Measurements from ENCODE around the gene FNDC10.
"Not testable (repeated sequence)": the region's sequence is repeated elsewhere in the genome, so short reads cannot be mapped to it uniquely, and the experiment has no call there.

Gene FNDC10

DNA sequence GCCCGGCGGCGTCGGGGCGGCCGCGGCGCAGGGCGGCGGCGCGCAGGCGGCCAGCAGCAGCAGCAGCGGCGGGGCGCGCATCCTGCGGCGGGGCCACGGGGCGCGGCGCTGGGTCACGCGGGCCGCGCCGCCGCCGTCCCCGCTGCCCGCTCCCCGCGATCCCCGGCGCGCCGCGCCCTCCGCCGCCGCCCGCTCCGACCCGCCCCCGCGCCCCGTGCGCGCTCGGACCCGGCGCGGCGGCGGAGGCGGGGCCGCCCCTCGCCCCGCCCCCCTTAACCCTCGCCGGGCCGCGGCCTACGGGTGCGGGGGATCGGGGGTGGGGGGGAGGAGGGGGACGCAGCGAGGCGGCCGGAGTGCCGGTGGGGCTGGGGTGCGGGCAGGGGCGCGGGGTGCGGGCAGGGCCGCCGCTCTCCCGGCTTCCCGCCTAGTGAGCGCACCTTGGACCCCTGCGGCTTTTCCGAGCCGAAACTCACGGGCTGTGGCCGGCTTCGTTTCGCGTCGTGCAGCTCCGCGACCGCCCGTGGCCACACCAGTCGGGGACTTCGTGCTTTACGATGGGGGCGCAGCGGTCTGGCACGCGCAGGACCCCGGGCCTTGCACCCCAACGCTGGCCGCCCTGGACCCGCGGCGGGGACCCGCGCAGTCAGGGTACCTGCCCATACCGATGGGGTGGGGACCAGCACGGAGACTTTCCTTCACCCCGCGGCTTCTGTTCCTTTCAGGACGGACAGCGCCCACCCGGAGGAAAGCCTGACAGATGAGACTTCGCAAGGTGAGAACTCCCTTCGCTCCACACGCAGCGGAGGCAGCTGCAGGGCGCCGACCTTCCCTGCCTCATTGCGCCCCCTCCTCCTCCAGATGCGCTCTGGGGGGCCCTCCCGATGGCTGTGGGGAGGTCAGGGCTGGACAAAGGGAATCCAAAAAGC is at the start of gene FNDC10:
FNDC10 (minus strand) TSS at position 201 of the 926 bp plus-strand sequence; CDS start at position 81, 120 bp downstream.
- Mint-ChIP-seq H3K9me3 (no peaks in the 10 kb centered on the region), H3K36me3 (no peaks in the 10 kb centered on the region), H3K27ac (no peak within 1 kb of the TSS), H3K27me3 (peaks cover 24% of the 10 kb centered on the region), H3K4me1 (peaks cover 38% of the 10 kb centered on the region), H3K4me3 (peak within 1 kb of the TSS; percentile 80)
- ATAC-seq, result peak; percentile 8

DNA sequence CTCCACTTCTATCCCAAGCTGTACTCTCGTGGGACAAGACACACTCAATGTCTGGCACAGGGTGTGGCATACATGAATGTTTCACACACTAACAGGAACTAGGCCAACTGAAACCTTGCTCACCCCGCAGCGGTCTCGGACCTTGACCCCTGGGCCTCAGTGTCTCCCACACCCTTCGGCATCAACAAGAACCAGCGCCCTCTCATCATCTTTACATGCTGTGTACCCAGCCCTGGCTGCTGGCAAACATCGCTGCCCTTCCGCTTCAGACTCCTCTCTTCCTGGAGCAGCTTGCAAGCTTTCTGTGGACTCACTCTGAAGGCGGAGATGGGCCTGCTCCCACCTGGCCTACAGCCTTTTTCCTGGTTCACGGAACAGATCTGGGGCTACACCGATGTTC is 48.3 kb upstream of the FNDC10 start:
- ATAC-seq, H3K4me1 Mint-ChIP-seq, H3K4me3 Mint-ChIP-seq, H3K9me3 Mint-ChIP-seq, H3K27me3 Mint-ChIP-seq, H3K27ac Mint-ChIP-seq: not testable (repeated sequence)
- H3K36me3 Mint-ChIP-seq, result peaks cover 60% of the 10 kb centered on the region

DNA sequence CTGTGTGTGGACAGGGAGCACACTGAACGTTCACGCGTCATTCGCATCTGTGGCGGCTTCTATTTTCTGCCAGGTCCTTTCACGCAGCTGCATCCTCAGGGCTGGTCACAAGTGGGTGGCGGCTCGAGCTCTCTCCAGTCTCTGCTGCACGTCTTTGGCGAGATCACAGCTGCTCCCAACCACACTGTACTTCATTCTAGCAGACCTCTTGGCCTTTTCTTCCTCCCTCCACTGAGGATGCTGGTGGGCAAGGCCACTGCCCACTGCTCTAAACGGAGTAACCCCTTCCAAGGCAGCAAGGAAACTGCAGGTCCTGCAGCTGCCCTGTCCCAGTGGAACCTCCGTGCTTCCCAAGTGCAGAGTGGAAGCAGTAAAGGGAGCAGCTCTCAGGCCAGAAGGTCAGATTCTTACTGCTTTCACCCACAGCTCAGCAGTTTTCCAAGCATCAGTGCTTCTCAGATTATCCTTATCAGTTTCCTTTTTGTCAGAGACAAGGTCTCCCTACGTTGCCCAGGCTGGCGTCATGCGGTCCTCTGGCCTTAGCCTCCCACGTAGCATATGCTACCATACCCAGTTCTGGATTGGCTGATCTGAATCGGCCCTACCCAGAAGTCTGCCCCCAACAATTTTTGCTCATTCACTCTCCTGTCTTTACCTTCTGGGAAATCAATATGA is 47.8 kb upstream of the FNDC10 start:
- peaks cover 57% of the 10 kb centered on the region for H3K36me3 Mint-ChIP-seq
- not testable (repeated sequence) for H3K9me3 Mint-ChIP-seq, H3K4me1 Mint-ChIP-seq, H3K27me3 Mint-ChIP-seq, H3K27ac Mint-ChIP-seq, ATAC-seq, H3K4me3 Mint-ChIP-seq

DNA sequence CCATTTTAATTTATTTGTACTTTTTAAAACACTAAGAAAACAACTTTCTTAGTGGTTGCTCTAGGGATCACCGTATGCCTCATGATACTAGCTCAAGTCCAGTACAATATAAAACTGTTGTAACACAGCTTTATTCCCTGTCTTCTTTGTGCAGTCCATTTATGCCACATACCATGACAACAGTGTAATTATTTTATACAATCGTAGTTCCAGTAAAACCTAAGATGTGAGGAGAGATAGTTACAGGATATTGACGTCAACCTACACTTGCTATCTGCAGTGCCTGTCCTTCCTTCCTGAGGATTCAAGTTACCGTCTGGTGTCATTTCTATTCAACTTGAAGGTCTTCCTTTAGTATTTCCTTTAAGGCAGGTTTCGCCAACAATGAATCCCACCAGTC is 46.4 kb upstream of the FNDC10 start:
- not testable (repeated sequence) for H3K4me1 Mint-ChIP-seq, H3K9me3 Mint-ChIP-seq, H3K27ac Mint-ChIP-seq, ATAC-seq, H3K4me3 Mint-ChIP-seq, H3K27me3 Mint-ChIP-seq
- peaks cover 43% of the 10 kb centered on the region for H3K36me3 Mint-ChIP-seq

DNA sequence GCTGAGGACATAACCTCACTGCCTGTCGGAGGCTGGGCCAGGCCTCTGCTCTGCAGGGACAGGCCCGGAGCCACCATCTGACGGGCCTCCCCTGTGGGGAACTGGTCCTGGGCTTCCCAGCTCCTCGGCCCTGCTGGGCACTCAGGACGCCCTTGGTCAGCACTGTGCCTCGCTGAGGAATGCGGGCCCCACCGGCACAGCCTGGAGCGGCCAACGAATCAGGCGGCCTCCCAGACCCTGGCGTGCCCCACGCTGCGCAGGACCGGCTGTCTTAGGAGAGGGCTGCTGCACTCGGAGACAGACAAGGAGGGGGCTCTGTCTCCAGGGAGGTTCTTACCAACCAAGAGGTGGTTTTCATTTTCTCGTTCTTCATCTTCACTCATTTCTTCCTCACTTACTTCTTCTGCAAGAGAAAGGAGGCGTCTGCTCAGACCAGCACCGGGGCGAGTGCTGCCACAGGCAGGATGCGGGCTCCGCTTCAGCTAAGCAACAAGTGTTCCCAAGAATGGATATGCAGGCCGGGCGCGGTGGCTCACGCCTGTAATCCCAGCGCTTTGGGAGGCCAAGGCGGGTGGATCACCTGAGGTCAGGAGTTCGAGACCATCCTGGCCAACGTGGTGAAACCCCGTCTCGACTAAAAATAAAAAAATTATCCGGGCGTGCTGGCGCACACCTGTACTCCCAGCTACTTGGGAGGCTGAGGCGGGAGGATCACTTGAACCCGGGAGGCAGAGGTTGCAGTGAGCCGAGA is 41.0 kb upstream of the FNDC10 start:
- not testable (repeated sequence) for H3K27me3 Mint-ChIP-seq, H3K27ac Mint-ChIP-seq, ATAC-seq, H3K9me3 Mint-ChIP-seq, H3K4me3 Mint-ChIP-seq, H3K4me1 Mint-ChIP-seq, H3K36me3 Mint-ChIP-seq

DNA sequence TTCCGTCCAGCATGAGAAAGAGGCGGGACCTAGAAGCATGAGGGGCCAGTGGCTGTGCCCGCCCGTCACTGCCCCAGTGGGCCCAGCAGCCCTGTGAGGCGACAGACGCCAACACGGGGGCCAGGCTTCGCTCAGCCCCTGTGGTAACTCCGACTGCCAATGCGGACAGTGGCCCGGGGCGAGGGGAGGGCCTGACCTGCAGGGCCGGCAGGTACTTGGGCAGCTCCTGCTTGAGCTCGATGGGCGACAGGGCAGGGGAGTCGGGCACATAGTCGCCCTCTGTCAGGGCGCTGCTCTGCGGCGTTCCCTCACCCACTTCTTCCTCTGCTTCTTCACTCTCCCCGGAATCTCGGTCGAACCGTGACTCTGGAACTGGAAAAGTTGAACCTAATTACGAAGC is 40.1 kb upstream of the FNDC10 start:
- not testable (repeated sequence) for H3K27me3 Mint-ChIP-seq, H3K9me3 Mint-ChIP-seq, H3K36me3 Mint-ChIP-seq, H3K4me3 Mint-ChIP-seq, ATAC-seq, H3K27ac Mint-ChIP-seq, H3K4me1 Mint-ChIP-seq

DNA sequence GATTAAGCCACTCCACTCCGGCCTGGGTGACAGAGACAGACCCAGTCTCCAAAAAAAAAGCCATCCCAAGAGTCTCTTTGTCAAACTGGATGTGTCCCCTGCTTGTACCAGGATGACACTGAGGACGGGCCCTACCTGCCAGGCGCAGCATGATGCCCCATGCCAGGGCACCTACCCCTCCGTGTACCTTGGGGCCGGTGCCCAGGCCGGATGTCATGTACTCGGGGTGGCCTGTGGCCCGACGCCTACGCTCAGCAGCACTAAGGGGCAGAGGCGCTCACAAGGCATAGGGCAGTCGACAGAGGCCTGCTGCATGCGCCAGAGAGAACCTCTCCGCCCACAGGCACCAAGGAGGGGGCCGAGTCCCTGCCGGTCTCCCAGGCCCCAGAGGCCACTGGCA is 39.4 kb upstream of the FNDC10 start:
- not testable (repeated sequence) for H3K9me3 Mint-ChIP-seq, H3K4me3 Mint-ChIP-seq, H3K36me3 Mint-ChIP-seq, H3K4me1 Mint-ChIP-seq, H3K27ac Mint-ChIP-seq, H3K27me3 Mint-ChIP-seq, ATAC-seq

DNA sequence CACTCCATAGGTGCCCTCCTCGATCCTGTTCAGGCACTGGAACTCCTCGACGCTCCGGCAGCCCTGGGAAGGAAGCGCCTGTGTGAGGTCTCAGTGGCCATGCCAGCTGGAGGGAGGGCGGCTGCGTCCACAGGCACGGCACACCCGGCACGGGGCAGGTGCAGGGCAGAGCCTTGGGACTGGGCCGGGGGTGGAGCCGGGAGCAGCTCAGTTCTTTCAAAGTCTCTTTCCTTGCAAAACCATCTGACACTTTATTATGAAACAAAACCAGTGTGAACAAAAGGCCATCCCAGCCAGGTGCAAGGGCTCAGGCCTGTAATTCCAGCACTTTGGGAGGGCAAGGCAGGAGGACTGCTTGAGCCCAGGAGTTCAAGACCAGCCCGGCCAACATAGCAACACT is 38.6 kb upstream of the FNDC10 start:
- ATAC-seq, H3K36me3 Mint-ChIP-seq: not testable (repeated sequence)

DNA sequence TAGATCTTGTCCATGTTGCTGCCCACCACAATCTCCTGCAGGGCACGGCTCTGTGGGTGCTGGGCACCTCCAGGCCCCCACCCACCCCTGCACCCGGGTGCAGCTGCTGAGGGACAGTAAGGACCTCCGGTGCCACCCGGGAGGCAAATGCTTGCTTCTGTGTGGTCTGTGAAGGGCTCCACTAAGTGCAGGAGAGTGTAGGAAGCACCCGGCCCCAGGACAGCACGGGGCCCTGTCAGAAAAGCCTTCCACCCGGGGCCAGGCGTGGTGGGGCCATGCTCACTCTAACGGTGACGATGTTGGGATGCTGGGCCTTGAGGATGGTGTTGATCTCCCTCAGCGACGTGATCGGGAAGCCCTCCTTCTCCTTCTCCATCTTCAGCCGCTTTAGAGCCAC is 37.5 kb upstream of the FNDC10 start:
- H3K4me3 Mint-ChIP-seq, H3K9me3 Mint-ChIP-seq, H3K4me1 Mint-ChIP-seq, H3K27ac Mint-ChIP-seq, H3K27me3 Mint-ChIP-seq, H3K36me3 Mint-ChIP-seq, ATAC-seq: not testable (repeated sequence)

More for the DNA sequence above, 38.6 kb upstream of the FNDC10 start:
- not testable (repeated sequence) for H3K9me3 Mint-ChIP-seq, H3K27ac Mint-ChIP-seq, H3K4me1 Mint-ChIP-seq, H3K4me3 Mint-ChIP-seq, H3K27me3 Mint-ChIP-seq

DNA sequence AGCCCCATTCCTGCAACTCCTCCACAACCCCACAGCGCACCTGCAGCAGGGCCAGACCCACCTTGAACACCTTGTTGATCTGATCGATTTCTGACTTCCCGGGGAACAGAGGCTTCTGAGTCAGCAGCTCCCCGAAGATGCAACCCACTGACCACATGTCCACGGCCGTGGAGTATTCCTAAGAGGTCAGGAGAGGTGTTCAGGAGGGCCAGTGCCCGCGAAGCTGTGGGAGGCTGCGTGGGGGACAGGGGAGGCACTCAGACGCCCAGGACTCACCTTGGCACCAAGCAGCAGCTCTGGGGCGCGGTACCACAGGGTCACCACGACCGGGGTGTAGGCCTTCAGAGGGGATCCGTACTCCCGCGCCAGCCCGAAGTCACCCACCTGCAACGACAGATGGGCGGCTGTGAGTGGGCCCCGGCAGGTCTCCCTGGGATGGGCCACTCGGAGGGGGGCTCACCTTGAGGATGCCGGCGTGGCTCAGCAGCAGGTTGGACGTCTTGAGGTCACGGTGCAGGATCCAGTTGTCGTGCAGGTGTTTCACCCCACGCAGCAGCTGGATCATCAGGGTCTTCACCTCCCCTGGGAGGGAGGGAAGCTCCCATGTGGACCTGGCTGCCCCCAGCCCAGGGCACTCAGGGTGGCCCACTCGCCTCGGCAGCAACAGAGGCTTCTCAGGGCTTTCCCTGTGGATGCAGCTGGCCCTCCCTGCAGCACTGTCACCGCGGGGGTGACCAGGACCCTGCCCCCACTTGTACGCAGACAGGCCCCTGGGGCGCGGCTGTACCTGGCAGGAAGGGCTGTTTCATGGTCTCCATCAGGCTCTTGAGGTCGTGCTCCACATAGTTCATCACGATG is 36.9 kb upstream of the FNDC10 start:
- not testable (repeated sequence) for H3K36me3 Mint-ChIP-seq, H3K9me3 Mint-ChIP-seq, H3K4me3 Mint-ChIP-seq, H3K27me3 Mint-ChIP-seq, H3K4me1 Mint-ChIP-seq, ATAC-seq, H3K27ac Mint-ChIP-seq

DNA sequence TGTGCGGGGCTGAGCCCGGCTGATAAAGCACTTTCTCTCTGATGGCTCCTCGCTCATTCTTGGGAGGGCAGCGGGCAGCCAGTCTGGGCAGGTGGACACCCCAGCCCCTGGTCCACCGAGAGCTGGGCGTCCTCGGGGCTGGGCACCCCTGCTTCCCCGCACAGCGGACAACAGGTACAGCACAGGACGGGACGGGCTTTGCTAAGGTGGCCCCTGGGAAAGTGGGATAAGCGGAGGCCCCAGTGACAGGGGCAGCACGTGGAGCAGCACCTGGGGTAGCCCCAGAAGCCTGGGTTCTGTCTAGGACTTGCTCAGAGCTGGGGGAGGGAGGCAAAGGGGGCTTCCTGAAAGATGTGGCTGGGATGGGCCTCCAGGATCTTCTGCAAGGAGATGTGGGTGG is 34.7 kb upstream of the FNDC10 start:
- H3K27ac Mint-ChIP-seq, H3K36me3 Mint-ChIP-seq, H3K27me3 Mint-ChIP-seq, H3K4me3 Mint-ChIP-seq, H3K9me3 Mint-ChIP-seq, ATAC-seq: not testable (repeated sequence)
- H3K4me1 Mint-ChIP-seq, result peaks cover 16% of the 10 kb centered on the region

DNA sequence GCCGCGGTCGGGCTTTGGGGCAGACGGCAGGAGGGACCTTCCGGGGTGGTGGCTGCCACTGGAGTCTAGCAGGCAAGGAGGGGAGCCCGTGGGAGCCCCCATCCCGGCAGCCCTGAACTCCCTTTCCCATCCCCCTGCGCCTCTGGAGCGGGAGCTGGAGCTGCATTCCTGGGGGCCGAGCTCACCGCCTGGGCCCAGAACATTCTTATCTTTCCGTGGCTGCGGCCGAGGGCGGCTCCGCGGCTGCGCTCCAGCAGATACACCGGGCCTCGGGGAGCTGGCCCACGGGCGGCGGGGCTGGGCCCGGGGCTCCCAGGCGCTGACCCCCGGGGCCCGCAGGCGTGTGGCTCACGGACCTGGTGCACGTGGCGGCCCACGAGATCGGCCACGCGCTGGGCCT is 33.5 kb upstream of the FNDC10 start:
- not testable (repeated sequence) for H3K27me3 Mint-ChIP-seq, H3K36me3 Mint-ChIP-seq, H3K27ac Mint-ChIP-seq, H3K4me3 Mint-ChIP-seq, H3K9me3 Mint-ChIP-seq, ATAC-seq
- H3K4me1 Mint-ChIP-seq, result peaks cover 18% of the 10 kb centered on the region

DNA sequence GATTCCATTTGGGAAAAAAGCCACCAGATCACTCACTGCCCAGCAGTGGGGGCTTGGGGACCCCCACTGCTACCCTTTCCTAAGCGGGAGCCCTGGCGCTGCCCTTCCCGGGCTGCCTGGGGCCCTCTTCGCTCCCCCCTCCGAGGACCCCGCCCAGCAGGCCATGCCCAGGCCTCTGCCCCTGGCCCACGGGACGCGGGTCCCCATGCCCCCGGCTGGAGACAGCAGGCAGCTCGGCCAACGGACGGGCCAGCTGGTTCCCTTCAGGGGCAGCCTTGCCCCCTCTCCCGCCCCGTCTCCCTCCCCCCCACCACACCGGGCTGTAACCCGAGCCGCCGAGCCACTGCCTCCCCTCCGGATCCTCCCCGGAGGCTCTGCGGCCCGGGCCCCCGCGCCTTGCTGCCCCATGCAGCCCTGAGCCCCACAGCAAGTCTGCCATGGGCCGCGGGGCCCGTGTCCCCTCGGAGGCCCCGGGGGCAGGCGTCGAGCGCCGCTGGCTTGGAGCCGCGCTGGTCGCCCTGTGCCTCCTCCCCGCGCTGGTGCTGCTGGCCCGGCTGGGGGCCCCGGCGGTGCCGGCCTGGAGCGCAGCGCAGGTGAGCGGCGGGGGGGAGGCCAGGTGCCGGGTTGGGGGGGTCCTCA is 32.0 kb upstream of the FNDC10 start, which contains the start of gene MMP23B:
MMP23B (plus strand) TSS at position 392 of the 639 bp plus-strand sequence; CDS start at position 438, 46 bp downstream.
- H3K36me3 Mint-ChIP-seq, result no peaks in the 10 kb centered on the region
- H3K27me3 Mint-ChIP-seq, result peaks cover 9% of the 10 kb centered on the region
- no peaks in the 10 kb centered on the region for H3K9me3 Mint-ChIP-seq
- H3K4me1 Mint-ChIP-seq, result peaks cover 18% of the 10 kb centered on the region
- peak within 1 kb of the TSS; percentile 67 for H3K4me3 Mint-ChIP-seq
- no peak for ATAC-seq
- peak within 1 kb of the TSS; percentile 48 for H3K27ac Mint-ChIP-seq

DNA sequence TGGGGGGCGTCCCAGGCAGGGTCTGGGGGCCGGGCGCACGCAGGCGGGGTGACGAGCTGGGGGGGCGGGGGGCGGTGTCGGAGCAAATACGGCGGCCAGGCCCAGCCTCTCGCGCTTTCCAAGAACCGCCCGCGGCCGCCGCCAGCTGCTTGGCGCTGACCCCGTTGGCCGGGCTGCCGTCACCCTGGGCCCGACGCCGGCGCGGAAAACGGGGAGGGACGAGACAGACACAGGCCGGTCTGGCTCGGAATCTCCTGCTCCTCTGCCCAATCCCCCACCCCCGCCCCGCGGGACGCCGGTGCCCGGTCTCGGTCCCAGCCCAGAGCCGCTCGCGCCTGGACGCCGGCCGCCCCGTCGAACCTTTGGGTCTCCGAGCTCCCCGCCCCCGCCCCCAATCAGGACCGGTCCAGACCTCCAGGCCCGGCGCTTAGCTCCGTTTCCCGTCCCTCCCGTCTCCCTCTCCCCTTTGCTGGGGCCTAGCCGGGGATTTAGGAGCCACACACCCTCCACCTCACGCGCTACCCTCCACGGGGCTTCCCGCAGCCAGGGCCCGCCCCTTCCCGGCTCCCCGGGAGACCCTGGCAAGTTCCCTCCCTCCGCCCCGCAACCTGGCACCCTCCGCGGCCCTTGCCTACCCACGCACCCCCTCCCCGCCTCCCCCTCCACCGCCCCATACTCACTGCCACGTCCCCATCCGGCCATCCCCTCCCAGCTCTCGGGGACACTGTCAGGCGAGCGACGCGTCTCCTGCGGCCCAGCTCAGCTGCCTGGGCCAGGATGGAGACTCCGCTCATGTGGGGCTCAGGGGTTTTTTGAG is 31.2 kb upstream of the FNDC10 start:
- H3K4me1 Mint-ChIP-seq, result peaks cover 18% of the 10 kb centered on the region
- H3K27ac Mint-ChIP-seq, result peak overlapping the region; percentile 48
- no peaks in the 10 kb centered on the region for H3K36me3 Mint-ChIP-seq
- H3K4me3 Mint-ChIP-seq, result peak overlapping the region; percentile 67
- peaks cover 9% of the 10 kb centered on the region for H3K27me3 Mint-ChIP-seq
- ATAC-seq, result no peak
- no peaks in the 10 kb centered on the region for H3K9me3 Mint-ChIP-seq
